Measurements from ENCODE around the gene TSKU.
A peak's percentile ranks its signal among the peaks of the same experiment; 100 is the strongest.

The TSKU gene

GRCh38 chr11:76783294-76783895, at the start of gene TSKU:
TSS of gene TSKU (plus strand) at chr11:76783356. CDS start at chr11:76795617, 12,261 bp downstream.
- no peak for DNase-seq

- DNase-seq, result peak; percentile 76
Observed at GRCh38 chr11:76733906-76734305, 49.2 kb upstream of the TSKU start.

DNA sequence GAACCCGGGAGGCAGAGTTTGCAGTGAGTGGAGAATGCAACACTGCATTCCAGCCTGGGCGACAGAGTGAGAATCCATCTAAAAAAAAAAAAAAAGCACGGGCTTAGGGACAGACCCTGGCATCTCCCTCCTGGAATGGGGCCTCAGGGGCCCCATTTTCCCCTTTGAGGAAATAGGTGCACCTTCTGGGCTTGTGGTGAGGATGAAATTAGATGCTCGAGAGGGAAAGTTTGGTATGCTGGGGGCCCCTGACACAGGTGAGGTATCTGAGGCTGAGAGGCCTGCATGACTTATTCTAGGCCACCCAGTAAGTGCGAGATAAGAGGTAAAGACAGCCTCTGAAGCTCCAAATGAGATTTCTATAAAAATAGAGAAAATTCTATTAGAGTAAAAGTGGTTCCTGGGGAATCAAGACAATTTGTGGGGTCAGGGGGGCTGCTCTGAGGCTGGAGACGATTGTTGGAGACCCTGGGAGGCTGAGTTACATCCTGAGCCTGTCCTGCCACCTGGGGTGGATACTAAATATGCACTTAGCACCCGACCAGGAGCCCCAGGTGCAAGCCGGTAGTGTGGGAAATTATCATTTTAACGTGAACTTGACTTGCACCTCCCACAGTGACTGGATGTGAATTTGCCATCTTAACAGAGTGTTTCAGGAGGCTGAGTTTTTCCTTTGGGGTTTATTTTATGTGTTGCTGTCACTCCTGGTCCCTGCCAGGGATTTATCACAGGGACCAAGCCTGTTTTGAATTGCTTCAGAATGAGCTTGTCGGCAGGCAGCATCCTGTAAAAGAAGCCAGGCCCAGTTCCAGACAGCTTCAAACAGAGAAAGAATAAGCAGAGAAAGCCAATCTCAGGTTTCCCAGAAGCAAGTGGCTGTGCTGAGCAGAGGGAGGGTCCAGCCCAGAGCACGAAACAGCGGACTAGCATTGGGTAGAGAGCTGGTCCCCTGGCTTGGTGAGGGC, 48.4 kb upstream of the TSKU start:
- DNase-seq, result no peak

GRCh38 chr11:76735841-76736240, 47.3 kb upstream of the TSKU start:
- DNase-seq, result no peak

DNA sequence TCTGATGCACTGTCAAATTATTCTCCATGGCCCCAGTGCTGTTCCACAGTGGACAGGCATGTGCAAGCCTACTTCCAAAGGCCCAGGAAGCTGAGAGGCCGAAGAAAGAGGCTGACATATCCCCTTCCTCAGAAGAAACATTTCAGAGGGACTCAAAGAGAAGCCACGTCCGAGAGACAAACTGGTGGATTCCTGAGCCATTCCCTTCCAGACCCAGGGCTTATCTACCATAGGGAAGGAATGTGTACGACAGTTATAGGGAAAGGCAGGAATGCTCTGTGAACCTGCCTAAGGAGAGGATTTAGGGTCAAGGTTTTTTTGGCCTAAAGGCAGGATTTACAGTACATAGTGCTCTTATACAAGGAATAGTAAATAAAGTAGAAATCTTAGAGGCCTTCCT, 46.9 kb upstream of the TSKU start:
- no peak for DNase-seq

DNA sequence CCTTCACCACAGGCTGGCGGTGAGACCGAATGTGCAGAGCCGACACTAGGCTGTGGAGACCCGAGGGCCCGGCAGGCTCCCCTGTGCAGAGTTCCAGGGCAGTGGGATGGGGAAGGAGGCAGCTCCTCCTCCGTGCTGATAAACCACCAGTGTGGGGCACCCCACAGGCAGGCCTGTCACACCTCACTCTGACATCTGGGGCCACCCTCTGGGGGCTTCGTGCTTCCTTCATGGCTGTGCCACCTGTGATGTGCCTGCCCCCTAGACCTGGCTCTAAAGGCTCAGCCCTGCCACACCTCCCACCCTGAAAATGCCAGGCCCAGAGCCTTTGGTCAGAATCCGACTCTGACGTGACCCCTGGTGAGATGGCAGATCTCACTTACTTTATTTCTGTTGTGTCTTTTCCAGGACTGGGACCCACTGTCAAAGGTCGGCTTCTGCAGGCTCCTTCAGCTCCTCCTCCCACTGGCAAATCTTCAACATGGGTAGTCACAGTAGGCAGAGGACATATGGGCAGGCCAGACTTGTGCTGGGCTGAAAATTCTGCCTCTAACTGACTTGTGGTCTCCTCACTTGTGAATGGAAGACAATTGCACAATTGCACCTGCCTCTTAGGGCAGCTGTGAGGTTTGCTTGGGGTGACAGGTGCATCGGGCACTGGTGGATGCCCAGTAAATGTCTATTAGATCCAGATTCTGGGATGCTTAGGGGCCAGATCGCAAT, 46.2 kb upstream of the TSKU start:
- DNase-seq, result no peak

GRCh38 chr11:76738618-76739240, 44.4 kb upstream of the TSKU start:
- DNase-seq, result no peak

DNA sequence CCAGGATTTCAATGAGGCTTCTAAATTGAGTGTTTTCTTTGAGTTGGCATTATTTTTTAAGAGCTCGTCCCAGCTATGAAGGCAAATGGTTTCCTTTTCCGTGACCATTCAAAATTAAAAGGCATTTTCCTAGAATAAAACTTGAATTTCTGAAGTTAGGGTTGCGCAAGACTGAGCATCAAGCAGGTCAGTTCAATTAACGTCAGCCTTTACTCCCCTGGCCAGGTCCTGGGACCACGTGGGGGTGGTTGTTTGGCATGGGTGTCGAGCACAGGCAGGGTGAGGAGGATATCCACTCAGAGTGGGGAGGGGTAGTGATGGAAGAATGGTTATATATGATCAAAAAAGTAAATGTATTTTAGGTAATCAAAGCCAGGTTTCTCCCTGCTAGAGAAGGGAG, 43.4 kb upstream of the TSKU start:
- DNase-seq, result no peak

DNA sequence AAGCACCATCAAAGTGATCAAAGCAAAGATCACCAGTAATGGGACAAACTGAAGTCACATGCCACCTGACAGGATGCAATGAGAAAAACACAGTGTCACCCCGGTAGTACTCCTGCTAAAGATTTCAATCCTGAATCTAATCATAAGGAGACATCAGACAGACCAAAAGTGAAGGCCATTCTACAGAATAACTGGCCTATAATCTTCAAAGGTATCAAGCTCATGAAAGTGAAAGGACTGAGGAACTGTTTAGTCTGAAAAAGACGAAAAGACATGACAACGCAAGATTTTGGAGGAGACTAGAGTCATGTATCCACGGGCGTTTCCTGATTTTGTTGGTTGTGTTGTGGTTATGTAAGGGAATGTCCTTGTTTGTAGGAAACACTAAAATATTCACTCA, 42.4 kb upstream of the TSKU start:
- DNase-seq, result no peak

GRCh38 chr11:76742902-76743301, 40.3 kb upstream of the TSKU start:
- no peak for DNase-seq

- no peak for DNase-seq
Observed at GRCh38 chr11:76744186-76745043, 38.7 kb upstream of the TSKU start.

- no peak for DNase-seq
Observed at GRCh38 chr11:76745044-76745376, 38.1 kb upstream of the TSKU start.

DNA sequence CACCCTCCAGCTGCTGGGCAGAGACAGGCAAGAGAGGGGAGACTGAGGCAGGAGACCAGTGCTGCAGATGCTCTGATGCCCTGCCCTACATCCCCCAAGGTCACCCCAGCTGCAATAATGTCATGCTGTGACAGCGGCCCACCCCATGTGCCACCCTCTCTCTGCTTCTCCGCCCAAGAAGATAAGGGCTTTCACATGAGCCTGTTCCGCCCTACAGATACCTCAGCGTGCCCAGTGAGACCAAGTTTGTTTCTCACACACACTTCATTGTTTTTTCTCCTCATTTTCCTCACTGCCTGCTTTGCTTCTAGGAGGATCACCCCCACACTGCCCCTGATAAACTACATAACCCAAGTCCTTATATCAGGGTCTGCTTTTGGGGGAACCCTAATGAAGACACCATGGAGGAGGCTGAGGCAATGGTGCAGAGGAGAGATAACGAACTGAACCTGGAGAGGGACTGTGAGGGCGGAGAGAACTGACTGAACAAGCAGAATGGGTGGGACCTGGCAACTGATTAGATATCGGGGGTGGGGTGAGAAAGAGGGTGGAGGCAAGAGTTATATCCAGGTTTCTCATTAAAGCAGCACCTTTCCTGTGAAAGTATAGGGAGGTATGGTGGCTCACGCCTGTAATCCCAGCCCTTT, 37.5 kb upstream of the TSKU start:
- DNase-seq, result no peak

GRCh38 chr11:76747153-76747914, 35.8 kb upstream of the TSKU start:
- no peak for DNase-seq

GRCh38 chr11:76747915-76748860, 35.0 kb upstream of the TSKU start:
- no peak for DNase-seq

- no peak for DNase-seq
Observed at GRCh38 chr11:76748948-76749347, 34.2 kb upstream of the TSKU start.

DNA sequence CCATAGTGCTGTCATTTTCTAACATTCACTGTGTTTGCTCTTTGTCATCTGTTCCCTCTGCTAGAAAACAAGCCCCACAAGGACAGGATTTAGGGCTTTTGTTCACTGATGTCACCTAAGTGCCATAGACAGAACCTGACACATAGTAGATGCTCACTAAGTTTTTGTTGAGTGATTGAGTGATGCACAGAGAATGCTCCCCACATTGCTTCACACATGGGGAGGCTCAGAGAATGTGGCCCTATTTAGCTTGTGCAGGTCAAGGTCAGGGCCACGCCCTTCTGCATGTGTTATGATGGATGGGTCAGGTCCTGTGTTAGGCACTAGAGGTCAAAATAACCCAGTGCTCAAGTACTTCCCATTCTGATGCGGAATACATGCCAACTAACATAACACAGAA, 33.1 kb upstream of the TSKU start:
- no peak for DNase-seq

GRCh38 chr11:76750746-76751145, 32.4 kb upstream of the TSKU start:
- no peak for DNase-seq

DNA sequence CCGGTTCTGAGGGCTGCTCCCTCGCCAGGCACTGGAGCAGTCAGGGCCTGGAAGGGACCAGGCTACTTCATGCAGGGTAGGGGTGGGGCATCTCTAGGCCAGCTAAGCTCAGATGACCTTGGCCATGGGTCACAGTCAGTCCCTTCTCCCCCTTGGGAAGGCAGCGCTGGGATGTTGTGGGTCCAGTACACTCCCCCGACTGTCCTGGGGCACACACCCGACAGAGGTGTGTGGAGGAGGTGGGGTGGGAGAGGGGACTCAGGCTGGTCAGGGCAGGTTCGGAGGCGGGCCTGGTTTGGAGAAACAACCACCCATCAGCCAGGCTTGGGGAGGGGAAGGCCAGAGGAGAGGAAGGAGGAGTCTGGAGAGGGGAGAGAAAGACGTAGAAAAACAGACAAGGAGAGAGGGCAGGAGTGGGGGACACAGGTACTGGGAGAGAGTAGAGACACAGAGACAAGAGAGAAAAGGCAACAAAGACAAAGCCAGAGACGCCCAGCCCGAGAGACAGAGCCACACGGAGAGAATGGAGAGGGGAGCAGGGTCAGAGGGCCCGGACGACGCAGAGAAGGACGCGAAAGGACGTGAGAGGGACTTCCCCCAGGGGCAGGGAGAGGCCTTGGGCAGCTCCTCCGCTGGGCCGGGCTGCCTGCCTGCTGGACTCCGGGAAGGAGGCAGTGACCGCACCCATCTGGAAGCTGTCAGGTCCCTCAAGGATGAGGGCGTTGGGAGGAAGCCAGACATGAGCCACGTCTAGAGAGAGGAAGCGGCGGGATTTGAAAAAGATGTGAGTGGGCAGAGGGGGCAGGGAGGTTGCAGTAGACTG, 30.6 kb upstream of the TSKU start:
- no peak for DNase-seq

Data from NCI-H774 (cell line).